Adipocyte (in vitro differentiated cells): ENCODE data around the gene ALG3.

ENCODE experiments used
- DNase-seq: peaks from one replicate; pipeline ENCODE4 v3.0.0-alpha.2; 2015; ENCODE audit warnings: low read depth
- H3K27me3 ChIP-seq: replicated peaks from 2 replicates; pipeline ENCODE4 v1.7.0; 2013; ENCODE audit warnings: mild to moderate bottlenecking, low read length, moderate library complexity; ENCODE audit not compliant: control insufficient read depth, insufficient read depth
- H3K36me3 ChIP-seq: 2 replicates; pipeline ENCODE4 v1.7.0; 2013; ENCODE audit warnings: low read length, mild to moderate bottlenecking, moderate library complexity; ENCODE audit not compliant: control insufficient read depth, insufficient read depth, severe bottlenecking
- H3K4me1 ChIP-seq: 2 replicates; pipeline ENCODE4 v1.7.0; 2013; ENCODE audit warnings: mild to moderate bottlenecking, low read length, moderate library complexity; ENCODE audit not compliant: control insufficient read depth, insufficient read depth
- H3K4me3 ChIP-seq: 2 replicates; pipeline ENCODE4 v1.7.0; 2013; ENCODE audit warnings: mild to moderate bottlenecking, low read length, moderate library complexity
- H3K9ac ChIP-seq: 2 replicates; pipeline ENCODE4 v1.7.0; 2013; ENCODE audit warnings: mild to moderate bottlenecking, low read length, moderate library complexity
- H3K9me3 ChIP-seq: 2 replicates; pipeline ENCODE4 v1.7.0; 2013; ENCODE audit warnings: mild to moderate bottlenecking, low read length, moderate library complexity; ENCODE audit not compliant: control insufficient read depth

The ALG3 gene

DNA sequence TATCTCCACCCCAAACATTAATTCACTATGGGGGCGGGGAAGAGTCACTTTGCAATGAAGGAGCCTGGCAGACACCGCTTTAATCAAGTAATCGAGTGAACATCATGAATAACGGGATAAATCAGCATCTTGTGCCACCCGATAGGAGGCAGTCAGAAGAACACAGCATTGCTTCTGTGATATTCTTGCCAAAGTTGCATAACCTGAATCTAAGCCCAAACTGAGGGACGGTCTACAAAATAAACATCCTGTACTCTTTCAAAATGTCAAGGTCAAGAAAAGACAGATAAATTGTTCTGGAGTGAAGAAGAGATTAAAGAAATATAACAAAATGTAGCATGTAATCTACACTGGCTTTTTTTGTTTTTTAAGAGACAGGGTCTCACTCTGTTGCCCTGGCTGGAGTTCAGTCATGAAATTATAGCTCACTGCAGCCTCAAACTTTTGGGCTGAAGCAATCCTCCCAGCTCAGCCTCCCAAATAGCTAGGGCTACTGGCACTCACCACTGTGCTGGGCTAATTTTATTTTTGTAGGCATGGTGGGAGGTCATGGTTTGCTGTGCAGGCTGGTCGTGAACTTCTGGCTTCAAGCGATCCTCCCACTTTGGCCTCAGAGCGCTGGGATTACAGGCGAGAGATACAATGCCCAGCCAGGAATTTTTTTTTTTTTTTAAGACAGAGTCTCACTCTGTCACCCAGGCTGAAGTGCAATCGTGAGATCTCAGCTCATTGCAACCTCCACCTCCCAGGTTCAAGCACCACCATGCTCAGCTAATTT lies 39.4 kb downstream of the ALG3 start:
- peaks cover 7% of the 10 kb centered on the region for H3K27me3 ChIP-seq
- no peaks in the 10 kb centered on the region for H3K36me3 ChIP-seq
- no peaks in the 10 kb centered on the region for H3K9me3 ChIP-seq
- no peak overlapping the region for H3K9ac ChIP-seq
- no peak overlapping the region for H3K4me3 ChIP-seq
- no peak for DNase-seq
- peaks cover 8% of the 10 kb centered on the region for H3K4me1 ChIP-seq

DNA sequence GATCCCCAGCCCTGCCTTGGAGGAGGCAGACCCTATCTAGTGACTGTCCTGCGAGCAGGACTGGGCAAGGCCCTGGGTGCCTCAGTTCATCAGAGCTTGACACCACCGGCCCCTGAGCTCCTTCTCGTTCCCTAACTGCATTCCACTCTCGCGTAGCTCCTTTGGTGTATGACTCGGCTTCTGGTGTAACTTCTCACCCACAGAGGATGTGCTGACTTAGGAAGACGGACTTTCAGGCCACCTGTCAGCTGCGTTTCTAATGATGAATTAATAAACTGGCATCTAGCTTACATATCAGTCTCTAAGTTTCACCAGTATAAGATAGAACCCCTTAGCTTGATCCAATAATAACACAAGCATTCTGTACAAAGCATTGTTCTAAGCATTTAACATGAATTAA lies 45.2 kb downstream of the ALG3 start:
- Histone ChIP-seq H3K4me1 (no peaks in the 10 kb centered on the region), H3K4me3 (no peak overlapping the region), H3K9me3 (no peaks in the 10 kb centered on the region), H3K27me3 (peaks cover 7% of the 10 kb centered on the region), H3K36me3 (no peaks in the 10 kb centered on the region), H3K9ac (no peak overlapping the region)
- no peak for DNase-seq

DNA sequence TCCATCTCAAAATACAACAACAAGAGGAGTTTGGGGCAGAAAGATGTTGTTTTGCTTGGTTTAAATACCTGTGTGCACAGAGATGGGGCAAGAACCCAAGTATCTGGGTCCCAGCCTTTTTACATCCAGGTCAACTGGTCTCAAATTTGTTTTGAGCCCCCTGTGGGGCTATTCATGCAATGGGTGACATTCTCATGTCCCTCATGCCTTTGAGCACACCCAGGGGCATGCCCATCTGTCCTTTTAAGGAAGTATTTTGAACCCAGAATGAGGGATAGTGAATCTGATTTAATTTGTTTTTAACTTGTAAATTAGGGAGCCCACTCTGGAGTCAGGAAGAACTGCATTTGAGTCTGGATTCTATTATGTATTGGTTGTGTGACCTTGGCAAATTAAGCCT lies 47.9 kb downstream of the ALG3 start:
- Histone ChIP-seq H3K4me1 (no peaks in the 10 kb centered on the region), H3K9me3 (no peaks in the 10 kb centered on the region), H3K4me3 (no peak overlapping the region), H3K9ac (no peak overlapping the region), H3K27me3 (no peaks in the 10 kb centered on the region), H3K36me3 (peaks cover 8% of the 10 kb centered on the region)
- DNase-seq = no peak

DNA sequence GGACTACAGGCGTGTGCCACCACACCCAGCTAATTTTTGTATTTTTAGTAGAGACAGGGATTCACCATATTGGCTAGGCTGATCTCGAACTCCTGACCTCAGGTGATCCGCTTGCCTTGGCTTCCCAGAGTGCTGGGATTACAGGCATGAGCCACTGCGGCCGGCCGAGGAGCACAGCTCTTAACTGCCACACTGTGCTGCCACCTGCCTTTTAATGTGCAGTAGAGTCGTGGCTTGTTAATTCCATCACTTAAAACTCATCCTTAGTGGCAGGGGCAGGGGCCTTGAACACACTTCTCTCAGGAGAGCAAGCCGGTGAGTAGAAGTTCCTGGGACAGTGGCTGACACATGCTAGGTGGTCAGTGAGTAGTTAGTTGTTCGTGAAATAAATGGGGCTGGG lies 50.3 kb downstream of the ALG3 start:
- H3K9ac ChIP-seq = no peak overlapping the region
- H3K9me3 ChIP-seq = no peaks in the 10 kb centered on the region
- H3K36me3 ChIP-seq = peaks cover 31% of the 10 kb centered on the region
- H3K27me3 ChIP-seq = no peaks in the 10 kb centered on the region
- H3K4me1 ChIP-seq = no peaks in the 10 kb centered on the region
- no peak for DNase-seq
- no peak overlapping the region for H3K4me3 ChIP-seq

DNA sequence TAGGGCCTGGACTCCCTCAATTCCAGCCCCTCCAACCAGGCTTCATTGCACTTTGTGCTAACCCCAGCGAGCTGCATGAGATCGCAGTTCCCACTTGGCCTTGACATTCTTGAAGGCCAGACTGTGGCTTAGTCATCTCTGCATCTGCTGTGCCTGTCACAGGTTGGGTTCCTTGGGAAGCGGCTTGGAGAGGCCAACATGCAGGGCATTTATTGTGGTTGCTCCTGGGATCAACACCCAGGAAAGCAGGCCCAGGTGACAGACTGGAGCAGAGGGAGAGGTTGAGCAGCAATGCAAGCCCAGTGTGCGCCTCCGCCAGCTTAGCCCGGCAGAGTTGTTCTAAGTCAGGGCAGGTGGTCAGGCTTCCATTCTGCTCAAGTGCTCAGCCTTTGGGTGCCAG lies 52.2 kb downstream of the ALG3 start:
- Histone ChIP-seq H3K9me3 (no peaks in the 10 kb centered on the region), H3K9ac (no peak overlapping the region), H3K4me3 (no peak overlapping the region), H3K36me3 (peaks cover 51% of the 10 kb centered on the region), H3K27me3 (no peaks in the 10 kb centered on the region), H3K4me1 (no peaks in the 10 kb centered on the region)
- DNase-seq = no peak

DNA sequence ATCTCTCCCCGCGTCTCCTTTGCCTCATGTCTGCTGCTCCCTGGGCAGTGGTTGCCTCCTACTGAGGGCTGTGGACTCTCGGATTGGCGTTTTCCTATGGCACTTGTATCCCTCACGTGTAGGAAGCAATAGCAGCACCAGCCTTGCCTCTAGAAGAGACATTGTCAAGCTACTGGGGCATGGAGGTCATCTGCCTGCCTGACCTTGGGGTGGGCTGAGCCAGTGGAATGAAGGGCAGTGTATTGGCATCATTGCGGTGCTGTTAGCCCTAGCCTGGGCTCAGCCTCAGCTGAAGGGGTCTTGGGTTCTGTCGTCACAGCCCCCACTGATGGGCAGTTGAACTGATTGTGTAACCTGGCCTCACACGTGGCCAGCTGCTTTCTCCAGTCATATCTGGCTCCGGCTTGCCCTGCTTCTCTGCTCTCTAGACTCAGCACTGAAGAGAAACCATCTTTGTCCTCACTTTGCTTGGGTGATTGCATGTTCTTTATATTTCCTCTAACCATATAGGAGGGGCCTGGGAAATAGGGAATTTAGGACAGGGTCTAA lies 54.7 kb downstream of the ALG3 start:
- no peaks in the 10 kb centered on the region for H3K27me3 ChIP-seq
- H3K4me1 ChIP-seq = no peaks in the 10 kb centered on the region
- no peak for DNase-seq
- H3K9ac ChIP-seq = no peak overlapping the region
- no peaks in the 10 kb centered on the region for H3K9me3 ChIP-seq
- H3K4me3 ChIP-seq = no peak overlapping the region
- H3K36me3 ChIP-seq = peaks cover 75% of the 10 kb centered on the region

DNA sequence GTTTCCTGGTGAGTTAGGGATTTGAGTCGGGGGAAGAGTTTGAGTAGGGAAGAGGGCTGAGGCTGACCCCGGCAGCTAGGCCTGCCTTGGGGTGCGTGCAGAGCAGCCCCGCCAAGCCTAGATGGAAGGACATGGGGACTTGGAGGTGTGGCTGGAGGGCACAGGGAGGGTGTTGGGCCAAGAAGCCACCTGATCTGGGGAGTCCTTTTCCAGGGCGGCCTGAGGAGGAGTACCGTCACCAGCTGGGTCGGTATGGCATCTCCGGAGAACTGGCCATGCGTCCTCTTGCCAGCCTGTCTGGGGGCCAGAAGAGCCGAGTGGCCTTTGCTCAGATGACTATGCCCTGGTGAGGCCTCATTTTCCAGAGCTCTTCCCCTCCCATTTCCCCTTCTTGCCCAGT lies 55.9 kb downstream of the ALG3 start:
- Histone ChIP-seq H3K9ac (no peak overlapping the region), H3K9me3 (no peaks in the 10 kb centered on the region), H3K36me3 (peaks cover 87% of the 10 kb centered on the region), H3K4me3 (no peak overlapping the region), H3K4me1 (no peaks in the 10 kb centered on the region), H3K27me3 (no peaks in the 10 kb centered on the region)
- DNase-seq = no peak
